Muscle layer of colon (tissue), 2 donors: Measurements from ENCODE around the gene ZFHX2.

ENCODE experiments used
- H3K27ac ChIP-seq: one replicate; pipeline ENCODE4 v1.7.0; 2013; ENCODE audit warnings: low read depth, mild to moderate bottlenecking, low read length, moderate library complexity
- H3K27me3 ChIP-seq, 2 donors: one replicate each; pipeline ENCODE4 v1.7.0; 2013; ENCODE audit warnings: low read length in 2 of 2, mild to moderate bottlenecking in 2 of 2; ENCODE audit not compliant: insufficient read depth in 2 of 2, control insufficient read depth in 1 of 2
- H3K36me3 ChIP-seq: one replicate; pipeline ENCODE4 v1.7.0; 2013; ENCODE audit warnings: mild to moderate bottlenecking, low read length; ENCODE audit not compliant: insufficient read depth
- H3K4me1 ChIP-seq: one replicate; pipeline ENCODE4 v1.7.0; 2013; ENCODE audit warnings: mild to moderate bottlenecking, low read length; ENCODE audit not compliant: insufficient read depth
- H3K4me3 ChIP-seq, 2 donors: one replicate each; pipeline ENCODE4 v1.7.0; 2013; ENCODE audit warnings: low read length in 2 of 2, low read depth in 1 of 2, mild to moderate bottlenecking in 1 of 2, moderate library complexity in 1 of 2
- H3K9ac ChIP-seq: one replicate; pipeline ENCODE4 v1.7.0; 2013; ENCODE audit warnings: low read length
- H3K9me3 ChIP-seq: one replicate; pipeline ENCODE4 v1.7.0; 2013; ENCODE audit warnings: mild to moderate bottlenecking, low read length
- donor health status: abdominal sarcoma.
- donor health status: Adenocarcinoma of cecum.

ZFHX2 gene

GRCh38 chr14:23571701-23572523, 20.3 kb upstream of the ZFHX2 start:
- Histone ChIP-seq H3K9me3 (no peaks in the 10 kb centered on the region), H3K36me3 (no peaks in the 10 kb centered on the region), H3K27ac (no peak overlapping the region), H3K27me3 (peaks cover 5 to 28% of the 10 kb centered on the region in 2 donors), H3K4me3 (no peak overlapping the region), H3K9ac (no peak overlapping the region), H3K4me1 (peaks cover 1% of the 10 kb centered on the region)

GRCh38 chr14:23570806-23571483, 19.4 kb upstream of the ZFHX2 start:
- H3K4me3 ChIP-seq = no peak overlapping the region
- H3K27me3 ChIP-seq = peaks cover 0 to 18% of the 10 kb centered on the region in 2 donors
- H3K9ac ChIP-seq = no peak overlapping the region
- no peaks in the 10 kb centered on the region for H3K36me3 ChIP-seq
- H3K4me1 ChIP-seq = peaks cover 6% of the 10 kb centered on the region
- no peaks in the 10 kb centered on the region for H3K9me3 ChIP-seq
- no peak overlapping the region for H3K27ac ChIP-seq

- no peak overlapping the region for H3K4me3 ChIP-seq
- H3K9ac ChIP-seq = no peak overlapping the region
- H3K4me1 ChIP-seq = peaks cover 6% of the 10 kb centered on the region
- H3K27me3 ChIP-seq = peaks cover 0 to 6% of the 10 kb centered on the region in 2 donors
- H3K36me3 ChIP-seq = no peaks in the 10 kb centered on the region
- no peaks in the 10 kb centered on the region for H3K9me3 ChIP-seq
- no peak overlapping the region for H3K27ac ChIP-seq
Measured at GRCh38 chr14:23569443-23570151, 18.0 kb upstream of the ZFHX2 start.

DNA sequence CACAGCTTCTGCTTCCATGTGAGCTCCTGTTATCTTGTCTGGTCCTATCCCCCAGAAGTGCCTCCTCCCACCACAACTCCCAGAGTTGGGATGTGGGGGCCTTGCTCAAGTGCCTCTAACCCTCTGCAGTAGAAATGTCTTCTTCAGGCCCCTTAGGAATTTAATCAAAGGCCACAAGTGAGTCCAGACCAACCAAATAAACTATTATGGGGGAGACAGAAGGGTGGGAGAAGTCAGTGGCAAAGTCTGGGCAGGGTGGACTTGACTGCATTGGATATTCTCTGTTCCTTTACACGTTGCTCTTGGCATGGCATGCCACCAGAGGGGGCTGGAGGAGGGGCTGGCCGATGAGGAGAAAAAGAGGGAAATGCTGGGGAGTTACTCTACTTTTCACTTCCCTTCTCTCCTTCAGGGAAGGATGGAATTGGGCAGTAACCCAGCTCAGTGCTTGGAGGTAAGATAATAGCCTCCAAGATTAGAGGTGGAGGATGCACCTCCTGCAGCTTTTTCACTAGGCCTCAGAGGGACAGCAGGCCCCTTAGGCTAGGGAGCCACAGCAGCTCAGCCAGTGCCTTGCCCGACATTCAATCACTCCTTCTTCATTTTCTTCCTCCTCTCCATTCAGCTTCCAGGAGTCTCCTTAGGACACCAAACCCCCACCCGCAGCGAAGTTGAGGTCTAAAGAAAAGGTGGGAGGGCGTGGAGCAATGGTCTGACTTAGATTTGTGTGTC, 17.2 kb upstream of the ZFHX2 start:
- H3K4me1 ChIP-seq = peaks cover 6% of the 10 kb centered on the region
- no peaks in the 10 kb centered on the region for H3K36me3 ChIP-seq
- H3K9ac ChIP-seq = no peak overlapping the region
- no peaks in the 10 kb centered on the region for H3K9me3 ChIP-seq
- no peak overlapping the region for H3K4me3 ChIP-seq
- peaks cover 0 to 6% of the 10 kb centered on the region in 2 donors for H3K27me3 ChIP-seq
- H3K27ac ChIP-seq = no peak overlapping the region

- Histone ChIP-seq H3K9ac (no peak overlapping the region), H3K36me3 (no peaks in the 10 kb centered on the region), H3K4me3 (peak overlapping the region; percentile 76 to 86), H3K27me3 (peaks cover 0 to 6% of the 10 kb centered on the region in 2 donors), H3K4me1 (peaks cover 6% of the 10 kb centered on the region), H3K9me3 (no peaks in the 10 kb centered on the region), H3K27ac (no peak overlapping the region)
Measured at GRCh38 chr14:23568021-23568599, 16.5 kb upstream of the ZFHX2 start.

- H3K27ac ChIP-seq = peak within 1 kb of the TSS; percentile 63
- H3K9ac ChIP-seq = peak within 1 kb of the TSS; percentile 47
Measured at GRCh38 chr14:23567186-23568020, 15.8 kb upstream of the ZFHX2 start, which contains the start of gene AP1G2. Gene AP1G2 (minus strand): TSS chr14:23567791. CDS start chr14:23567314, 477 bp downstream.

GRCh38 chr14:23566778-23567185, 15.2 kb upstream of the ZFHX2 start:
- peak overlapping the region; percentile 76 to 86 for H3K4me3 ChIP-seq
- no peaks in the 10 kb centered on the region for H3K27me3 ChIP-seq
- H3K27ac ChIP-seq = peak overlapping the region; percentile 63
- H3K36me3 ChIP-seq = no peaks in the 10 kb centered on the region
- no peaks in the 10 kb centered on the region for H3K9me3 ChIP-seq
- H3K9ac ChIP-seq = peak overlapping the region; percentile 47
- peaks cover 6% of the 10 kb centered on the region for H3K4me1 ChIP-seq

More at GRCh38 chr14:23567186-23568020, 15.8 kb upstream of the ZFHX2 start, which contains the start of gene AP1G2:
- Histone ChIP-seq H3K9me3 (no peaks in the 10 kb centered on the region), H3K4me3 (peak within 1 kb of the TSS; percentile 76 to 86), H3K36me3 (no peaks in the 10 kb centered on the region), H3K27me3 (peaks cover 0 to 6% of the 10 kb centered on the region in 2 donors), H3K4me1 (peaks cover 6% of the 10 kb centered on the region)

GRCh38 chr14:23566112-23566777, 14.7 kb upstream of the ZFHX2 start:
- Histone ChIP-seq H3K9me3 (no peaks in the 10 kb centered on the region), H3K4me1 (peaks cover 6% of the 10 kb centered on the region), H3K4me3 (no peak overlapping the region), H3K9ac (no peak overlapping the region), H3K27me3 (no peaks in the 10 kb centered on the region), H3K36me3 (no peaks in the 10 kb centered on the region), H3K27ac (no peak overlapping the region)

GRCh38 chr14:23565626-23566025, 14.1 kb upstream of the ZFHX2 start:
- Histone ChIP-seq H3K4me1 (peaks cover 6% of the 10 kb centered on the region), H3K27ac (no peak overlapping the region), H3K4me3 (no peak overlapping the region), H3K9me3 (no peaks in the 10 kb centered on the region), H3K27me3 (no peaks in the 10 kb centered on the region), H3K36me3 (no peaks in the 10 kb centered on the region), H3K9ac (no peak overlapping the region)

- H3K27ac ChIP-seq = no peak overlapping the region
- no peaks in the 10 kb centered on the region for H3K27me3 ChIP-seq
Measured at GRCh38 chr14:23564876-23565275, 13.3 kb upstream of the ZFHX2 start.

More at GRCh38 chr14:23564876-23565275, 13.3 kb upstream of the ZFHX2 start:
- no peaks in the 10 kb centered on the region for H3K9me3 ChIP-seq
- no peak overlapping the region for H3K4me3 ChIP-seq
- H3K9ac ChIP-seq = no peak overlapping the region
- peaks cover 4% of the 10 kb centered on the region for H3K36me3 ChIP-seq
- H3K4me1 ChIP-seq = peaks cover 6% of the 10 kb centered on the region
